Uterus (tissue), 2 donors: ENCODE results near the gene DHTKD1.

Experiments used
- POLR2A ChIP-seq, 2 donors: fragments of 450-650 bp; IDR thresholded peaks; one replicate each; pipeline ENCODE4 v1.6.1; 2016; ENCODE audit warnings: antibody characterized with exemption in 2 of 2, mild to moderate bottlenecking in 1 of 2, moderate library complexity in 1 of 2
- TF ChIP-seq, protein P1 (sequence below), 4 experiments: fragments of 200-600 bp in 2 of 4; fragments of 450-650 bp in 2 of 4; sonication (generic) in 2 of 4; IDR thresholded peaks; one replicate each; pipeline ENCODE4 v1.5.1; 2016 to 2019; ENCODE audit warnings: antibody characterized with exemption in 4 of 4, mild to moderate bottlenecking in 2 of 4, moderate library complexity in 1 of 4

DNA sequence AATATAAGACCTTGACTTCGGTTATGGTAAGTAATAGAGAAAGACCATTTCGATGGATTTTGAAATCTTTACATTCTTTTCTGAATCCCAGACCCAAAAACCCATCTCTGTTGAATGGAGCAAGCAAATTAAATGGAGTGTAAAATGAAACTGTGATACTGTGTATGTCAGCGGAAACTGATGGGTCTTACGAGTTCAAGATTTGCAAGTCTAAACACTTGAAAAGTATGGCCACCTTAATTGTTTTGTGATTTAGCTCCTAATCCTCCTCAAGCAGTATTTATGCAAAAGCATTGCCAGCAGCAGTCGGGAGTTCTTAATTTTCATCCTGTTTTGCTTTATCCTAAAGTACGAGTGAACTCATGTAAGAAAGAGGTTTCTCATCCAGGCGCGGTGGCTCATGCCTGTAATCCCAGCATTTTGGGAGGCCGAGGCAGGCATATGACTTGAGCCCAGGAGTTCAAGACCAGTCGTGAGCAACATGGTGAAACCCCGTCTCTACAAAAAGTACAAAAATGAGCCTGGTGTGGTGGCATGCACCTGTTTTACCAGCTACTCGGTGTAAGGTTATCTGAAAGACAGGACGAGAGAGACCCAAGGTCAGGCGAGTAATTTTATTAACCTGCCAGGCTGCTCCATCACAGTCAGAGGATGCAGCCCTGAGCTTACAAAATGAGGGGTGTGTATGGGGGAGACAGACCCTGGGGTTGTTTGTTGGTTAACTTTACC is 5.8 kb upstream of the DHTKD1 start:
- TF ChIP-seq, protein P1, sequence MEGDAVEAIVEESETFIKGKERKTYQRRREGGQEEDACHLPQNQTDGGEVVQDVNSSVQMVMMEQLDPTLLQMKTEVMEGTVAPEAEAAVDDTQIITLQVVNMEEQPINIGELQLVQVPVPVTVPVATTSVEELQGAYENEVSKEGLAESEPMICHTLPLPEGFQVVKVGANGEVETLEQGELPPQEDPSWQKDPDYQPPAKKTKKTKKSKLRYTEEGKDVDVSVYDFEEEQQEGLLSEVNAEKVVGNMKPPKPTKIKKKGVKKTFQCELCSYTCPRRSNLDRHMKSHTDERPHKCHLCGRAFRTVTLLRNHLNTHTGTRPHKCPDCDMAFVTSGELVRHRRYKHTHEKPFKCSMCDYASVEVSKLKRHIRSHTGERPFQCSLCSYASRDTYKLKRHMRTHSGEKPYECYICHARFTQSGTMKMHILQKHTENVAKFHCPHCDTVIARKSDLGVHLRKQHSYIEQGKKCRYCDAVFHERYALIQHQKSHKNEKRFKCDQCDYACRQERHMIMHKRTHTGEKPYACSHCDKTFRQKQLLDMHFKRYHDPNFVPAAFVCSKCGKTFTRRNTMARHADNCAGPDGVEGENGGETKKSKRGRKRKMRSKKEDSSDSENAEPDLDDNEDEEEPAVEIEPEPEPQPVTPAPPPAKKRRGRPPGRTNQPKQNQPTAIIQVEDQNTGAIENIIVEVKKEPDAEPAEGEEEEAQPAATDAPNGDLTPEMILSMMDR (IDR thresholded peaks at IDR 0.05): no peak
- no peak for TF ChIP-seq POLR2A (IDR thresholded peaks at IDR 0.05)
